ENCODE results near the gene GAA.

The GAA gene

DNA sequence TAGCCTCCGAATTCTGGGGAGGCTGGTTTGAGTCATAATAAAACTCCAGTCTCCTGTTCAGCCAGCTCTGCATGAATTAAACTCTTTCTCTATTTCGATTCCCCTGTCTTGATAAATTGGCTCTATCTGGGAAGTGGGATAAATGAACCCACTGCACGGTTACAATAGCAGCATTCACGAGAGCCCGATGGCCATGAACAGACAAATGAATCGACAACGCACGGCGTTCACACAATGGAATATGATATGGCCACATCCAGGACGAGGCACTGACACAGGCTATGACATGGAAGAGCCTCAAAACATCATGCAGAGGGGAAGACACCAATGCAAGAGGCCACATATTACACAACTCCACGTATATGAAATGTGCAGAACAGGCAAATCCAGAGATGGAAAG is 62.8 kb downstream of the GAA start:
- no peak for DNase-seq (ENCODE audit: low read depth)
- H3K4me3 ChIP-seq (ENCODE audit: low read depth, low read length): no peak overlapping the region

DNA sequence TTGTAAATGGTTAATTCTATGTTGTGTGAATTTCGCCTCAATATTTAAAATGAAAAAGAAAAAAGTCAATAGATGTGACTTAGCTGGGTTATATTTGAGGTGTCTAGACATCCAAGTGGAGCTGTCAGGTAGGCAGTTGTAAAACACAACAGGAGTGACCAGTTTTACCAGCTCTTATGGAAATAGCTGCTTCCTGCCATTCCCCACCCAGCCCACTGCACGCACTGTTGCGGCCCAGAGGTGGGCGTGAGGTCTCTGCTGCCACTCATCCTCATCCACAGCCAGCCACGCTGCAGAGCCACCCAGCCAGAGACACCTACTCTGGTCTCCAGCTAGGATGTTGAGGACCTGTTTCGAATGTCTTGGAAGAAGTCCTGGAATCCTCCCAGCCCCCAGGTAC is 65.1 kb downstream of the GAA start:
- H3K4me3 ChIP-seq (ENCODE audit: low read depth, low read length): no peak overlapping the region
- DNase-seq (ENCODE audit: low read depth): no peak

DNA sequence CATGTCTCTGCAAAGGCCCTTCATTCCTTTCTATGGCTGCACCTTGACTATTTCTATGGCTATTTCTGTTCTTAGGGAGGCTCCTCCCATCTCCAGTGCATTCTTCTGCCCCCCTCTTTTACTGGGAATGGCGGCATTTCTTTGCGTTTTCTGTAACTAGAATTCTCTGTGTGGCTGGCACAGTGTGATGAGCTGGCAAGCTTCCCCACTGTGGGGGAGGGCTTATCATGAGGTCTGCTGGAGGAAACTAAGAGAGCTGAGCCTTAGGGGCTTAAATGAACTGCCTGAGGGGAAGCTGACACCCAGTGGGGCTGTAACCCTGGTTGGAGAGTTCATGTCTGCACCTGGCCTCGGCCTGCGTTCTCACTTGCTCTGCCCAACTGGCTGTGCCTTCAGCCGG is 67.0 kb downstream of the GAA start:
- no peak overlapping the region for H3K4me3 ChIP-seq (ENCODE audit: low read depth, low read length)
- no peak for DNase-seq (ENCODE audit: low read depth)

DNA sequence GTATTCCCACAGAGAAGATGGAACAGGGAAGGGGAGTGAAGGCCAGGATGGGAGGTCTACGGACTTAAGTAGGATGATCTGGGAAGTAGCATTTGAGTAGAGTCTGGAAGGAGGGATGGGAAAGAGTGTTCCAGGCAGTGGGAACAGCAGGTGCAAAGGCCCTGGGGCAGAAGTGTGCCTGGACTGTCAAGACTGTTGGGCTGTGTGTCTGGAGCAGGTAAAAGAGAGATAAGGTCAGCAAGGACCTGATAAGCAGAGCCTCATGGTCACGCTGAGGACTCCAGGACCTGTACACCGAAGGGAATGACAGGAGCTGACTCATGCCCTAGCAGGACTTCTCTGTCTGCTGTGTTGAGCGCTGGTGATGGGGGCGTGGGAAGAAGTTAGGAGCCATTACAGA is 67.7 kb downstream of the GAA start:
- H3K4me3 ChIP-seq (ENCODE audit: low read depth, low read length): no peak overlapping the region
- DNase-seq (ENCODE audit: low read depth): no peak

Measured in skeletal muscle cell (primary cell).